ENCODE measurements around the gene SGPL1. TPM values are rescaled to one million over a fixed set of nuclear protein-coding genes. Genes with fewer than 3 reads are reported as not detected.

SGPL1 gene, protein sequence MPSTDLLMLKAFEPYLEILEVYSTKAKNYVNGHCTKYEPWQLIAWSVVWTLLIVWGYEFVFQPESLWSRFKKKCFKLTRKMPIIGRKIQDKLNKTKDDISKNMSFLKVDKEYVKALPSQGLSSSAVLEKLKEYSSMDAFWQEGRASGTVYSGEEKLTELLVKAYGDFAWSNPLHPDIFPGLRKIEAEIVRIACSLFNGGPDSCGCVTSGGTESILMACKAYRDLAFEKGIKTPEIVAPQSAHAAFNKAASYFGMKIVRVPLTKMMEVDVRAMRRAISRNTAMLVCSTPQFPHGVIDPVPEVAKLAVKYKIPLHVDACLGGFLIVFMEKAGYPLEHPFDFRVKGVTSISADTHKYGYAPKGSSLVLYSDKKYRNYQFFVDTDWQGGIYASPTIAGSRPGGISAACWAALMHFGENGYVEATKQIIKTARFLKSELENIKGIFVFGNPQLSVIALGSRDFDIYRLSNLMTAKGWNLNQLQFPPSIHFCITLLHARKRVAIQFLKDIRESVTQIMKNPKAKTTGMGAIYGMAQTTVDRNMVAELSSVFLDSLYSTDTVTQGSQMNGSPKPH
- 15.6 and 23.4 TPM in 2 replicates for total RNA-seq

DNA sequence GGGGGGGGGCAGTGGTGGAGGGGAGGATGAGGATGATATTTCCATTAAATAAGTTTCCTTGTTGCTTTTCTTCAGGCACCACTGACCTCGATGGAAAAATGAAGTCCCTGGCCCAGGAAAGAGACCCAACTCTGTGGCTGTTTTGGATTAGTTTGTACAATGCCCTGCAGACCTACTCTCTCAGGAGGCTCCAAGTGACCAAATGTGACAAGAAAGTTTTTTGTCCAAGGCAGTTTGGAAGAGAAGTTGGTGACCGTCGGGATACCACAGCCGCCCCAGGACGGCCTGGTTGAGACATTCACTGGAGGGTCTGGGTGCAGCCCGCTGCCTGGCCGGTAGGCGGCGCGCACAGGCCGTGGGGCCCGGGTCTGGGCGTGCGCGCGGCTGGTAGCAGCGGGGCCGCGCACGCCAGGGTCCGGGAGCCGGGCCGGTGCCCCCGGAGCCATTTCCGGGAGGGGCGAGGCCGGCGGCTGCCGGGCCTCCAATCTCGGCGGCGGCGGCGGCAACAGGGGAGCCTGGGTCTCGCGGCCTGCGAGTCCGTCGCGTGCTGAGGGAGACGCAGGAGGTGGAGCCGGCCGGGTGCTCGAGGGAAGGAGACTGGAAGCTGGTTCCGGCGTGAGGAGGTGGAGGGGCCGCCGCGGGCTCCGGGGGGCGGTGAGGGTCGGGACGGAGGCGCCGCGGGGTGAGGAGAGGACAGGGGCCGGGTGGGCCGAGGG is at the start of gene SGPL1:
SGPL1 (plus strand) TSS at position 445 of the 716 bp plus-strand sequence. CDS start 906 bp downstream, outside the sequence.

DNA sequence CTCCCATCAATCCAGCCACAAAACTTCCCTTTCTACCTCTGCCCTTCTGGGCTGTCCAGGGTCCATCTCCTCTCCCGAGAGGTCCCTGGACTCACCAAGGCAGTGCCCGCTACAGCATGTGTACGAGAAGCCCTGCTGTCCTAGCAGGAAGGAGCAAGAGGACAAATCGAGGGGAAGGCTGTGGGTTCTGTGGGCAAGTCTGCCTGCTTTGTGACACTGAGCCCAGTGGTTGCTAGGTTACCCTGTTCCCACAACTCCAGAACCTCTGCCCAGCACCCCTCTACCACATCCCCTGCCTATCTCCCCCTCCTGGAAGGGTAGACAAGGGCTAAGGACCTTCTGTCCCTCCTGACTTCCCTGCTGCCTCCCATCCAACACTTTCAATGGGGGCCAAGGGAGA is 30.6 kb upstream of the SGPL1 start, which contains the start of gene TBATA:
TBATA (minus strand) TSS at position 188 of the 400 bp plus-strand sequence. CDS start 1,998 bp downstream, outside the sequence.

DNA sequence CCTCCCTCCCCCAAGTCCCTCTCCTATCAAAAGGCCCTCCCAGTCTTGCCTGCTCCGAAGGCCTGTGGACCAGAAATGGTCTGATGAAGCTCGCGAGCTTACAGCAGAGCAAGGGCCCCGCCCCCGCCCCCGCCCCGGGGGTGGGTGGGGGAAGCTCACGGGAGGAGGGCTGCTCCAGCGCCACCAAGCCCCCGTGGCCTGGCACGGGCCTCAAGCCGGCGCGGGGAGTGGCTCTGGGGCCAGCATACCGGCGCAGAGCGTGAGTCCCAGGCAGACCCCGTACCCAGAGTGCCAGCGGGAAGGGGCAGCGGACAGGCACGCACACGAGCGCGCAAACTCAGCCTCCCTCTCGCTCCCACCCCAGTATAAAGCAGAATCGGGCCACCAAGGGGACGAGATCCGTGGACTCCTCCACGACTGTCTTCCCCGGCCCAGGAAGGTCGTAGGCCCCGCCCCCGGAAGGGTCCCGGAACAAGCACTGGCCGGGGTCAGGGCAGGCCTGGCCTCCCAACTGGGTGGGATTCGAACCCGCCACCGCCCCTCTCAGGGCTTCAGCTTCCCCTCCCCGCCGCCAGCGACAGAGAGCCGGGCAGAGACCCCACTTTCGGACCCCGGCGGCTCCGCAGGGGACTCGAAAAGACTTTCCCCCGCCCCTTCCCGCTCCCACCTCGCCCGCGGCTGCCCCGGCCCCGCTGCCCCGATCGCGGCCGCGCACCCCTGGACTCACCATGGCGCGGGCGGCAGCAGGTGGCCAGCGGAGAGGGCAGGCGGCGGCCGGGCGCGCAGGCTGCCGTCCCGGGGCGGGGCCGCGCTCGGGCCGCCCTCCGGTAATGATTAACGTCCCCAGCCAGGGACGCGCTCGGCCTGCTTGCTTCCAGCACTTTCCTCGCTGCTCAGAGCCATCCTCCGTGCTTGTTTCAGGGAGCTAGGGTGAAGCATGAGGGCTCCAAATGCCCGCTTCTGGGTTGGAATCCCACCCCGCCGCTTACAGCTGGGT is 72.4 kb downstream of the SGPL1 start, which contains the start of gene PCBD1:
PCBD1 (minus strand) TSS at position 762 of the 997 bp plus-strand sequence; CDS start at position 730, 32 bp downstream.

Other genes starting within 250 kb of the SGPL1 start
- gene PRF1, start 213.2 kb upstream of the SGPL1 start, total RNA-seq = not detected in 2 replicates
- gene ADAMTS14, start 143.4 kb upstream of the SGPL1 start, total RNA-seq = under 0.01 and 0.18 TPM in 2 replicates
- not detected in 2 replicates for gene TBATA, start 30.6 kb upstream of the SGPL1 start, total RNA-seq
- 51.0 and 53.3 TPM in 2 replicates for gene PCBD1, start 72.6 kb downstream of the SGPL1 start, total RNA-seq